ENCODE results near the gene DOCK11. TPM values are rescaled to one million over a fixed set of nuclear protein-coding genes. Genes with fewer than 3 reads are reported as not detected.

Gene DOCK11
- total RNA-seq, 2 donors from 2014 or later: 3.1 to 3.4 TPM

DNA sequence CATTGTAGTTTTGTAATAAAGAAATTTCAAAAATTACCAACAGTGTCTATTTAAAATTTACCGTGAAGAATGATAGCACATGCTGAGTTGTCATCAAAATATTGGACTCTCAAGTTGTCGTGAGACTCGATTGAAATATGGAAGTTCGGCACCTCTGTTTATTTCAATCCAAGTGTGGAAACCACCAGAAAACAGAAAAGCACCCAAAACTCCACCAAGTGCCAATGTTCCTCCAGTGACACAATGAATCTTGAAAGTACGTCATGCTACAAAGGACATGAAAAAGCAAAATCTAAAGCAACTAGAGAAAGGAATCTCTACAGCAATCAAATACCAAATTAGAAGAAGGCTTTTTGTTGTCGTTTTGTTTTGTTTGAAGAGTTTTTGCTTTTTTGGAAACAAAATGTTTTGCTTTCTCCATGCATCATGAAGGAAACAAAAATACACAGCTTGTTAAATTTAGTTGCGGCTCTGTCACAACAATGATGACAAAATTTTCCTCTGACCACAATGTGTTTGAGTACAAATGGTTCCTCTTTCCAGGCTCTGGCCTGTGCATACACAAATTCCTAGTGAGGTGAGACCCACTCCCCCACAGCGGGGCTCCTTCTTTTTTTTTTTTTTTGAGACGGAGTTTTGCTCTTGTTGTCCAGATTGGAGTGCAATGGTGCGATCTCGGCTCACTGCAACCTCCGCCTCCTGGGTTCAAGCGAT is 222.2 kb downstream of the DOCK11 start:
- Histone ChIP-seq H3K27ac (ENCODE audit: low read depth, low read length) (no peak overlapping the region), H3K9ac (ENCODE audit: extremely low read depth, low read length, poor library complexity, severe bottlenecking) (no peak overlapping the region), H3K36me3 (ENCODE audit: control insufficient read depth, insufficient read depth, low read length) (no peaks in the 10 kb centered on the region), H3K27me3 (ENCODE audit: control insufficient read depth, insufficient read depth, low read length, poor library complexity, severe bottlenecking) (no peaks in the 10 kb centered on the region), H3K4me3 (ENCODE audit: low read length) (no peak overlapping the region), H3K9me3 (ENCODE audit: control insufficient read depth, low read length) (no peaks in the 10 kb centered on the region), H3K4me1 (ENCODE audit: control insufficient read depth, insufficient read depth, low read length) (no peaks in the 10 kb centered on the region)
- 88 to 90% methylated on average over 1 to 13 of the region's 13 CpGs for WGBS, 2 experiments (ENCODE audit: insufficient coverage in 1 of 2, insufficient read length in 1 of 2)
- Mint-ChIP-seq H3K4me3 (no peak overlapping the region), H3K36me3 (ENCODE audit: low read depth) (no peaks in the 10 kb centered on the region), H3K4me1 (no peaks in the 10 kb centered on the region), H3K27me3 (ENCODE audit: insufficient read depth) (peaks cover 2% of the 10 kb centered on the region), H3K27ac (no peak overlapping the region), H3K9me3 (peaks cover 47% of the 10 kb centered on the region)
- TF ChIP-seq, protein P1, sequence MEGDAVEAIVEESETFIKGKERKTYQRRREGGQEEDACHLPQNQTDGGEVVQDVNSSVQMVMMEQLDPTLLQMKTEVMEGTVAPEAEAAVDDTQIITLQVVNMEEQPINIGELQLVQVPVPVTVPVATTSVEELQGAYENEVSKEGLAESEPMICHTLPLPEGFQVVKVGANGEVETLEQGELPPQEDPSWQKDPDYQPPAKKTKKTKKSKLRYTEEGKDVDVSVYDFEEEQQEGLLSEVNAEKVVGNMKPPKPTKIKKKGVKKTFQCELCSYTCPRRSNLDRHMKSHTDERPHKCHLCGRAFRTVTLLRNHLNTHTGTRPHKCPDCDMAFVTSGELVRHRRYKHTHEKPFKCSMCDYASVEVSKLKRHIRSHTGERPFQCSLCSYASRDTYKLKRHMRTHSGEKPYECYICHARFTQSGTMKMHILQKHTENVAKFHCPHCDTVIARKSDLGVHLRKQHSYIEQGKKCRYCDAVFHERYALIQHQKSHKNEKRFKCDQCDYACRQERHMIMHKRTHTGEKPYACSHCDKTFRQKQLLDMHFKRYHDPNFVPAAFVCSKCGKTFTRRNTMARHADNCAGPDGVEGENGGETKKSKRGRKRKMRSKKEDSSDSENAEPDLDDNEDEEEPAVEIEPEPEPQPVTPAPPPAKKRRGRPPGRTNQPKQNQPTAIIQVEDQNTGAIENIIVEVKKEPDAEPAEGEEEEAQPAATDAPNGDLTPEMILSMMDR (conservative IDR thresholded peaks at IDR 0.05): no peak
- DNase-seq: no peak

DNA sequence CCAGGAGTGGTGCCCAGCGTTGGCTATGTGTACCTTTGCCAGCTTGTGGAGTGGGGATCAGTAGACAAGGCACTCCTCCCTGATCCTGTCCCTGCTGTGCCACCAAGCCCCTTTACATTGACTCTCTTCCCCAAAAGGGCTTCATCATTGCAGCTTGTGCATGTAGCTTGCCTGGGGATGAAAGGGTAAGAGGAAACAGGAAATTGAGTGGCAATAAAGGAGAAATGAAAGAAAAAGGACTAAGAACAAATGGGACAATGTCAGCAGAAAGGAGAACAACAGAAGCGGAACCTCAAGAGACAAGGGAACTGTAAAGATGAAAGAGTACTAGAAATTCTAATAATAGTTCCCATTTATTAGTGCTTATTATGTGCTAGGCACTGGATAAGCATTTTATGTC is 223.1 kb downstream of the DOCK11 start:
- Mint-ChIP-seq H3K27me3 (ENCODE audit: insufficient read depth) (peaks cover 2% of the 10 kb centered on the region), H3K4me1 (no peaks in the 10 kb centered on the region), H3K27ac (no peak overlapping the region), H3K9me3 (peaks cover 53% of the 10 kb centered on the region), H3K36me3 (ENCODE audit: low read depth) (no peaks in the 10 kb centered on the region), H3K4me3 (no peak overlapping the region)
- Histone ChIP-seq H3K4me1 (ENCODE audit: control insufficient read depth, insufficient read depth, low read length) (no peaks in the 10 kb centered on the region), H3K9me3 (ENCODE audit: control insufficient read depth, low read length) (no peaks in the 10 kb centered on the region), H3K27ac (ENCODE audit: low read depth, low read length) (no peak overlapping the region), H3K36me3 (ENCODE audit: control insufficient read depth, insufficient read depth, low read length) (no peaks in the 10 kb centered on the region), H3K4me3 (ENCODE audit: low read length) (no peak overlapping the region), H3K9ac (ENCODE audit: extremely low read depth, low read length, poor library complexity, severe bottlenecking) (no peak overlapping the region), H3K27me3 (ENCODE audit: control insufficient read depth, insufficient read depth, low read length, poor library complexity, severe bottlenecking) (no peaks in the 10 kb centered on the region)
- TF ChIP-seq, protein P1 (conservative IDR thresholded peaks at IDR 0.05): no peak
- 88 to 100% methylated on average over 2 of the region's 2 CpGs for WGBS, 2 experiments (ENCODE audit: insufficient coverage in 1 of 2, insufficient read length in 1 of 2)
- DNase-seq: no peak

DNA sequence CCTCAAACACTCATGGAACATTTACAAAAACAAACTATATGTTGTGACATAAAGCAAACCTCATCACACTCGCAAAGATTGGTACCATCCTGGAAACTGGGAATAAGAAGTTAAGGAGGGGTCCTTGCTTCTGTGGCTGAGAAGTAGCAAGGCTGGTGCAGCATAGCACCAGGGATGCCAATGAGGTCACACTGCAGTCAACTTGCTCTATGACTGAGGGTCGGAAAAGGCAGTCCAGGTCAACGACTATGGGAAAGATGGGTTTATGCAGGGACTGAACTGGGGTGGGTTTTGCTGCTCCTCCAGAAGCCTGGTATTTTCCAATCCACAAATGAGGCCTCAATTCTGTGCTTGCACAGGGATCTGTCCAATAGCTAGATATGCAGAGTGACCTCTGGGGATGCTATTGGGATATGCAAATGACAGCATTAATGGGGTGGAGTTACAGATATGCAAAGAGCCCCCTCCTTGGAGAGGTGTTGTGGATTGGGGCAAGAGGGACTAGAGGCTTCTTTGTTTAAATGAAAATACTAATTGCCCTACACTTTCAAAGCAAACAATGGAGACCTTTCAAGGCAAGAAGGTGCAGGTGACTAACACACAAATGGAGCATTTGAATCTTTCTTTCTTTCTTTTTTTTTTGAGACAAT is 224.6 kb downstream of the DOCK11 start:
- no peak overlapping the region for H3K9ac ChIP-seq (ENCODE audit: extremely low read depth, low read length, poor library complexity, severe bottlenecking)
- no peak for DNase-seq
- H3K4me1 ChIP-seq (ENCODE audit: control insufficient read depth, insufficient read depth, low read length): no peaks in the 10 kb centered on the region
- H3K4me3 ChIP-seq (ENCODE audit: low read length): no peak overlapping the region
- H3K36me3 Mint-ChIP-seq (ENCODE audit: low read depth): no peaks in the 10 kb centered on the region
- TF ChIP-seq, protein P1 (conservative IDR thresholded peaks at IDR 0.05): no peak
- H3K4me1 Mint-ChIP-seq: peaks cover 5% of the 10 kb centered on the region
- WGBS, 2 experiments (ENCODE audit: insufficient coverage in 1 of 2, insufficient read length in 1 of 2): 86% methylated on average over 3 of the region's 3 CpGs; no CpG with 5 or more reads in 1 of the 2 experiments
- no peaks in the 10 kb centered on the region for H3K36me3 ChIP-seq (ENCODE audit: control insufficient read depth, insufficient read depth, low read length)
- no peak overlapping the region for H3K27ac Mint-ChIP-seq
- peaks cover 2% of the 10 kb centered on the region for H3K27me3 Mint-ChIP-seq (ENCODE audit: insufficient read depth)
- no peaks in the 10 kb centered on the region for H3K9me3 ChIP-seq (ENCODE audit: control insufficient read depth, low read length)
- H3K27me3 ChIP-seq (ENCODE audit: control insufficient read depth, insufficient read depth, low read length, poor library complexity, severe bottlenecking): no peaks in the 10 kb centered on the region
- H3K4me3 Mint-ChIP-seq: no peak overlapping the region
- no peak overlapping the region for H3K27ac ChIP-seq (ENCODE audit: low read depth, low read length)
- H3K9me3 Mint-ChIP-seq: peaks cover 57% of the 10 kb centered on the region
